Nephron (organoid): ENCODE measurements around the gene FAM241B.

ENCODE experiments used
- H3K27ac Mint-ChIP-seq, 3 experiments: 2 replicates each; pipeline ENCODE4 v1.8.0; 2020; ENCODE audit warnings: mixed read lengths in 3 of 3, mild to moderate bottlenecking in 2 of 3, moderate library complexity in 1 of 3
- H3K27me3 Mint-ChIP-seq: 2 replicates; pipeline ENCODE4 v1.8.0; 2021; ENCODE audit warnings: low read depth, mild to moderate bottlenecking, moderate library complexity, mixed read lengths
- H3K36me3 Mint-ChIP-seq: 2 replicates; pipeline ENCODE4 v1.8.0; 2020; ENCODE audit warnings: low read depth, mixed read lengths
- H3K4me1 Mint-ChIP-seq: 2 replicates; pipeline ENCODE4 v1.8.0; 2020; ENCODE audit warnings: mixed read lengths
- H3K4me3 Mint-ChIP-seq, 3 experiments: 2 replicates each; pipeline ENCODE4 v1.8.0; 2020; ENCODE audit warnings: mild to moderate bottlenecking in 3 of 3, mixed read lengths in 3 of 3, moderate library complexity in 2 of 3
- H3K9me3 Mint-ChIP-seq: 2 replicates; pipeline ENCODE4 v1.8.0; 2020; ENCODE audit warnings: mixed read lengths
- CTCF ChIP-seq, 3 experiments: fragments of 200-600 bp; sonication (generic); IDR thresholded peaks; one replicate each; pipeline ENCODE4 v1.5.0; 2021; ENCODE audit warnings: antibody characterized with exemption in 3 of 3; ENCODE audit not compliant: unreplicated experiment in 3 of 3

Gene FAM241B

GRCh38 chr10:69645296-69646184 lies 15.5 kb downstream of the FAM241B start:
- no peak overlapping the region for H3K4me3 Mint-ChIP-seq
- H3K4me1 Mint-ChIP-seq = peaks cover 32% of the 10 kb centered on the region
- H3K27me3 Mint-ChIP-seq = peaks cover 16% of the 10 kb centered on the region
- peak overlapping the region; percentile 30 to 87 (median 59) for H3K27ac Mint-ChIP-seq
- no peak for TF ChIP-seq CTCF (IDR thresholded peaks at IDR 0.05; ENCODE audit: unreplicated experiment in 3 of 3)
- H3K36me3 Mint-ChIP-seq = no peaks in the 10 kb centered on the region
- no peaks in the 10 kb centered on the region for H3K9me3 Mint-ChIP-seq

DNA sequence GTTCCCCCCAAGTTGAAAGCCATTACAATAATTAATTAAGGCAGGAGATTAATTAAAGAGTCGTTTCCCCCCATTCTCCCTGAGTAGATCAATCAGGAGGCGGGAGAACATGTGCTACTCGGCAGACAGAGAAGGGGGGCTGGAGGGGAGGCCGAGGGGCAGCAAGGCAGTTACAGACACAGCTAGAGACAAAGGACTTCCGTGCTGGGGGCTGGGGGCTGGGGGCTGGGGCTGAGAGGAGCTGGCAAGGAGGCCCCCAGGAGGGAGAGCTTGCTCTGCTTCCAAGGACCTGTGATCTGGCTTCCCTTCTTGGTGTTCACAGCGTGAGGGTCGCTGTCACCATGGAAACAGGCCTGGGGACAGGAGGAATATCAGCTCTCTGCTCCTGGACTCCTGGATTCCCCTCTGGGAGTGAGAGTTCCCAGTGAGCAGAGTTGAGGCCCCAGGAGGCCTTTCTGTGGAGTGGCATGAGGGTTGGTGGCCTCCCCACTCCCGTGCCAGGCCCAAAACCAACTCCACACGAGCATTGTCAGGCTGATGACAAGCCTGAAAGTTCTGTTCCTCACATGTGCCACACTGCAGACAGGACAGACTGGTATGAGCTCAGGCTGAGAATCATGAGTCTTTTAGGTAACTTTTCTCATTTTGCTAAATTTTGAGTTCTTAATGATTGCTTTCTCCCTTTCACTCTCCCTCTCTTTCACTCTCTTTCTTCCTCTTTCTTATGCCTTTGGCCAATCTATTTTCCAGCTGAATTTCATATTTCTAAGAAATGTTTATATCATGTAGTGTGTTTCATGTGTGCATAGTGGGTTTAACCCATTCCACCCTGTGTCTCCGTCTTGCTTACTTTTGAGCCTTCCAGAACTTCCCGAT lies 16.4 kb downstream of the FAM241B start:
- no peaks in the 10 kb centered on the region for H3K36me3 Mint-ChIP-seq
- peaks cover 16% of the 10 kb centered on the region for H3K27me3 Mint-ChIP-seq
- H3K27ac Mint-ChIP-seq = peak overlapping the region; percentile 30 to 87 (median 71)
- no peak for TF ChIP-seq CTCF (IDR thresholded peaks at IDR 0.05; ENCODE audit: unreplicated experiment in 3 of 3)
- H3K4me3 Mint-ChIP-seq = no peak overlapping the region
- no peaks in the 10 kb centered on the region for H3K9me3 Mint-ChIP-seq
- H3K4me1 Mint-ChIP-seq = peaks cover 32% of the 10 kb centered on the region

DNA sequence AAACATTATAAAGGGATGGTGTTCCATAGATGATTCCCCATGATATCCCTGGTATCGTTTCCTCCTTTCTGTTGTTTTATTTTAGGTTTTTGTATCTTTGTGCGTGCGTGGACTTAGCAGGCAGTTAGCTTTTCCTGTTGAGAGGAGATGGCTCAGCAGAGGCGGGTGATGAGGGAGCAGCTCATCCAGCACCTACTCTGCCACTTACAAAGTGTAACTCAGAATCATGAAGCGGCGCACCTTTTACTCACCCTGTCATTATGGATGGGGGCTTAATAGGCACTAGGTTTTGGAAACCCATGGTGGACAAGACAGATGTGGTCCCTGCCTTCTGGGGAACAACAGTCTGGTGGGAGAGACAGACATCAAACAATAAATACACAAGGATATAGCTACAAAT lies 17.1 kb downstream of the FAM241B start:
- Mint-ChIP-seq H3K9me3 (no peaks in the 10 kb centered on the region), H3K4me1 (peaks cover 32% of the 10 kb centered on the region), H3K4me3 (no peak overlapping the region), H3K27ac (peak overlapping the region; percentile 30 to 87 (median 71)), H3K36me3 (no peaks in the 10 kb centered on the region), H3K27me3 (peaks cover 16% of the 10 kb centered on the region)
- TF ChIP-seq CTCF (IDR thresholded peaks at IDR 0.05; ENCODE audit: unreplicated experiment in 3 of 3) = no peak

- Mint-ChIP-seq H3K4me3 (no peak overlapping the region), H3K27ac (peak overlapping the region in 2 of 3 experiments; percentile 30 to 87), H3K4me1 (peaks cover 32% of the 10 kb centered on the region), H3K36me3 (no peaks in the 10 kb centered on the region), H3K27me3 (peaks cover 16% of the 10 kb centered on the region), H3K9me3 (no peaks in the 10 kb centered on the region)
- TF ChIP-seq CTCF (IDR thresholded peaks at IDR 0.05; ENCODE audit: unreplicated experiment in 3 of 3) = no peak
Observed at GRCh38 chr10:69647819-69648218, 17.8 kb downstream of the FAM241B start.

DNA sequence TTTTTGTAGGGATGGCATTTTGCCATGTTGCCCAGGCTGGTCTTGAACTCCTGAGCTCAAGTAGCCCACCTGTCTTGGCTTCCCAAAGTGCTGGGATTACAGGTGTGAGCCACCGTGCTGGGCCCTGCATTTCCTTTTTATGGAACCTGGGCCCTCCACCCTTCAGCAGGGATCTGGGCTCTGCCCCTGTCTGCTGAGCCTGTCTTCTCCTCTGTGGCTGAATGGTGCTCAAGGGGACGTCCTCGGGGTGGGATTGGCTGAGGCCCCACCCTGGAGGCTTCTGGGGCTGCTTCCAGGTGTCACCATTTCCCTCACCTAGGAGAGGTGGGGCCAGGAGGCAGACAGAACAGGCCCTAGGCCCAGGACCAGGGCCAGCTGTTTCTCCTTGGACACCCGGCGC lies 18.4 kb downstream of the FAM241B start:
- H3K27me3 Mint-ChIP-seq = peaks cover 13% of the 10 kb centered on the region
- no peak overlapping the region for H3K4me3 Mint-ChIP-seq
- peaks cover 32% of the 10 kb centered on the region for H3K4me1 Mint-ChIP-seq
- H3K27ac Mint-ChIP-seq = no peak overlapping the region
- no peaks in the 10 kb centered on the region for H3K36me3 Mint-ChIP-seq
- no peak for TF ChIP-seq CTCF (IDR thresholded peaks at IDR 0.05; ENCODE audit: unreplicated experiment in 3 of 3)
- H3K9me3 Mint-ChIP-seq = no peaks in the 10 kb centered on the region
